DND-41 (cell line): Measurements from ENCODE around the gene USP1.

Source experiments
- CTCF ChIP-seq: IDR thresholded peaks from 2 replicates; pipeline ENCODE4 v1.5.1; 2012; ENCODE audit warnings: borderline replicate concordance, low read length, moderate library complexity, mild to moderate bottlenecking; ENCODE audit not compliant: poor library complexity, severe bottlenecking; ENCODE audit errors: extremely low read depth
- EZH2 ChIP-seq: IDR thresholded peaks from 3 replicates; pipeline ENCODE4 v1.6.1; 2012; ENCODE audit warnings: borderline replicate concordance, low read depth, mild to moderate bottlenecking, moderate library complexity, low read length, inconsistent platforms; ENCODE audit not compliant: severe bottlenecking

- no peak for TF ChIP-seq CTCF
- TF ChIP-seq EZH2: no peak
These were observed 558 bp downstream of the USP1 start for GRCh38 chr1:62437273-62437940.
